GM12891 (cell line): ENCODE results near the gene CAMK2G.

Source experiments
- PAX5 ChIP-seq: IDR thresholded peaks from 2 replicates; pipeline ENCODE4 v1.6.1; 2011; ENCODE audit warnings: low read length, moderate library complexity, mild to moderate bottlenecking; ENCODE audit not compliant: insufficient read depth, severe bottlenecking
- POLR2A ChIP-seq: IDR thresholded peaks from 2 replicates; pipeline ENCODE4 v1.6.1; 2011; ENCODE audit warnings: low read depth, low read length, control low read depth
- POLR2AphosphoS5 ChIP-seq: IDR thresholded peaks from 2 replicates; pipeline ENCODE4 v1.6.1; 2011; ENCODE audit warnings: low read depth, low read length, control low read depth
- TAF1 ChIP-seq: IDR thresholded peaks from 2 replicates; pipeline ENCODE4 v1.6.1; 2011; ENCODE audit warnings: low read depth, low read length, control low read depth

GRCh38 chr10:73791871-73792400 is 82.4 kb downstream of the CAMK2G start:
- no peak for TF ChIP-seq POLR2A
- TF ChIP-seq POLR2AphosphoS5: no peak
- no peak for TF ChIP-seq TAF1
- TF ChIP-seq PAX5: no peak
